ENCODE results near the gene CPNE4.

CPNE4 gene

GRCh38 chr3:131543714-131544113 lies 491.1 kb downstream of the CPNE4 start:
- H3K36me3 ChIP-seq (ENCODE audit: control insufficient read depth, low read length): no peaks in the 10 kb centered on the region
- no peak overlapping the region for H3K4me2 ChIP-seq (ENCODE audit: low read length)
- H3K9me3 ChIP-seq (ENCODE audit: control insufficient read depth, insufficient read depth, low read length): no peaks in the 10 kb centered on the region
- H3K27me3 ChIP-seq (ENCODE audit: control insufficient read depth, low read length): no peaks in the 10 kb centered on the region
- no peak for TF ChIP-seq CTCF (IDR thresholded peaks at IDR 0.05; ENCODE audit: low read depth, low read length, poor library complexity, severe bottlenecking)
- no peak for TF ChIP-seq EZH2phosphoT487 (IDR thresholded peaks at IDR 0.05; ENCODE audit: borderline replicate concordance, low read length)
- H3K4me1 ChIP-seq (ENCODE audit: control insufficient read depth, low read length): no peaks in the 10 kb centered on the region
- no peak overlapping the region for H3K4me3 ChIP-seq (ENCODE audit: low read length)
- no peak overlapping the region for H3K27ac ChIP-seq (ENCODE audit: low read depth, low read length)
- H3K9me2 ChIP-seq (replicated peaks; ENCODE audit: control insufficient read depth, low read length): no peaks in the 10 kb centered on the region
- H3K79me2 ChIP-seq (ENCODE audit: control insufficient read depth, low read length): no peaks in the 10 kb centered on the region
- no peaks in the 10 kb centered on the region for H4K20me1 ChIP-seq (ENCODE audit: control insufficient read depth, insufficient read depth, low read depth, low read length)
- no peaks in the 10 kb centered on the region for H3F3A ChIP-seq (ENCODE audit: control insufficient read depth, insufficient read depth)

- Histone ChIP-seq H3K27ac (ENCODE audit: low read depth, low read length) (no peak overlapping the region), H3K4me2 (ENCODE audit: low read length) (no peak overlapping the region), H3K79me2 (ENCODE audit: control insufficient read depth, low read length) (no peaks in the 10 kb centered on the region), H3K9me3 (ENCODE audit: control insufficient read depth, insufficient read depth, low read length) (no peaks in the 10 kb centered on the region), H3K9me2 (replicated peaks; ENCODE audit: control insufficient read depth, low read length) (no peaks in the 10 kb centered on the region), H3K27me3 (ENCODE audit: control insufficient read depth, low read length) (no peaks in the 10 kb centered on the region), H3K4me1 (ENCODE audit: control insufficient read depth, low read length) (no peaks in the 10 kb centered on the region), H4K20me1 (ENCODE audit: control insufficient read depth, insufficient read depth, low read depth, low read length) (no peaks in the 10 kb centered on the region), H3F3A (ENCODE audit: control insufficient read depth, insufficient read depth) (no peaks in the 10 kb centered on the region), H3K4me3 (ENCODE audit: low read length) (no peak overlapping the region), H3K36me3 (ENCODE audit: control insufficient read depth, low read length) (no peaks in the 10 kb centered on the region)
- TF ChIP-seq CTCF (IDR thresholded peaks at IDR 0.05; ENCODE audit: low read depth, low read length, poor library complexity, severe bottlenecking): no peak
- no peak for TF ChIP-seq EZH2phosphoT487 (IDR thresholded peaks at IDR 0.05; ENCODE audit: borderline replicate concordance, low read length)
Measured at GRCh38 chr3:131541288-131541687, 493.5 kb downstream of the CPNE4 start.

GRCh38 chr3:131540821-131541220 lies 494.0 kb downstream of the CPNE4 start:
- H3K4me3 ChIP-seq (ENCODE audit: low read length): no peak overlapping the region
- H3F3A ChIP-seq (ENCODE audit: control insufficient read depth, insufficient read depth): no peaks in the 10 kb centered on the region
- H3K9me2 ChIP-seq (replicated peaks; ENCODE audit: control insufficient read depth, low read length): no peaks in the 10 kb centered on the region
- H3K4me1 ChIP-seq (ENCODE audit: control insufficient read depth, low read length): no peaks in the 10 kb centered on the region
- H4K20me1 ChIP-seq (ENCODE audit: control insufficient read depth, insufficient read depth, low read depth, low read length): no peaks in the 10 kb centered on the region
- H3K36me3 ChIP-seq (ENCODE audit: control insufficient read depth, low read length): no peaks in the 10 kb centered on the region
- TF ChIP-seq EZH2phosphoT487 (IDR thresholded peaks at IDR 0.05; ENCODE audit: borderline replicate concordance, low read length): no peak
- TF ChIP-seq CTCF (IDR thresholded peaks at IDR 0.05; ENCODE audit: low read depth, low read length, poor library complexity, severe bottlenecking): no peak
- H3K27me3 ChIP-seq (ENCODE audit: control insufficient read depth, low read length): no peaks in the 10 kb centered on the region
- H3K79me2 ChIP-seq (ENCODE audit: control insufficient read depth, low read length): no peaks in the 10 kb centered on the region
- no peaks in the 10 kb centered on the region for H3K9me3 ChIP-seq (ENCODE audit: control insufficient read depth, insufficient read depth, low read length)
- no peak overlapping the region for H3K27ac ChIP-seq (ENCODE audit: low read depth, low read length)
- H3K4me2 ChIP-seq (ENCODE audit: low read length): no peak overlapping the region

- H3K27me3 ChIP-seq (ENCODE audit: control insufficient read depth, low read length): no peaks in the 10 kb centered on the region
- TF ChIP-seq EZH2phosphoT487 (IDR thresholded peaks at IDR 0.05; ENCODE audit: borderline replicate concordance, low read length) (no peak), CTCF (IDR thresholded peaks at IDR 0.05; ENCODE audit: low read depth, low read length, poor library complexity, severe bottlenecking) (no peak)
- H3K9me3 ChIP-seq (ENCODE audit: control insufficient read depth, insufficient read depth, low read length): no peaks in the 10 kb centered on the region
- no peaks in the 10 kb centered on the region for H3K79me2 ChIP-seq (ENCODE audit: control insufficient read depth, low read length)
- no peaks in the 10 kb centered on the region for H3K36me3 ChIP-seq (ENCODE audit: control insufficient read depth, low read length)
- H4K20me1 ChIP-seq (ENCODE audit: control insufficient read depth, insufficient read depth, low read depth, low read length): no peaks in the 10 kb centered on the region
- no peak overlapping the region for H3K4me3 ChIP-seq (ENCODE audit: low read length)
- H3K9me2 ChIP-seq (replicated peaks; ENCODE audit: control insufficient read depth, low read length): no peaks in the 10 kb centered on the region
- no peak overlapping the region for H3K27ac ChIP-seq (ENCODE audit: low read depth, low read length)
- H3K4me2 ChIP-seq (ENCODE audit: low read length): no peak overlapping the region
- no peaks in the 10 kb centered on the region for H3F3A ChIP-seq (ENCODE audit: control insufficient read depth, insufficient read depth)
- no peaks in the 10 kb centered on the region for H3K4me1 ChIP-seq (ENCODE audit: control insufficient read depth, low read length)
Measured at GRCh38 chr3:131540143-131540542, 494.7 kb downstream of the CPNE4 start.

Measured in DOHH2 (cell line).